Activated effector memory CD4-positive, alpha-beta T cell treated with Interleukin-2 at 50 U/mL for 16 hours (primary cell): ENCODE results near the gene MALRD1.
"Not testable (repeated sequence)": the region's sequence is repeated elsewhere in the genome, so short reads cannot be mapped to it uniquely, and the experiment has no call there.

ENCODE experiments used
- DNase-seq: peaks from one replicate; pipeline ENCODE4 v3.0.0-alpha.2; 2020

The MALRD1 gene

DNA sequence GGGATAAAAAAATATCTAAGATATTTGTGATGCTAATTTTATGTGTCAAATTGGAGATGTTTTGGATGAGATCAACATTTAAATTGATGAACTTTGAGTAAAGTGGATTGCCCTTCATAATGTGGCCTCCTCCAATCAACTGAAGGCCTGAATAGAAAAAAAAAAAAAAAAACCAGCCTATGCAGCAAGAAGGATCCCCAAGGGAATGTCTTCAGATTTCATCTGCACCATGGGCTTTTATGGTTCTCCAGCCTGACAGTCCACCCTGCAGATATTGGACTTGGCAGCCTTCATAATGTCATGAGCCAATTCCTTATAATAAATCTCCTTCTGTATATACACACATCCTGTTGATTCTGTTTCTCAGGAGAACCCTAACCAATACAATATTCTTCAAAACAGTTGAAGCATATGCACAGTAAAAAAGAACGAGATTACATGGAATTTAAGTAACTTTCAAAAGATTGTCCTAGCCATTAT, 450.7 kb downstream of the MALRD1 start:
- DNase-seq, result no peak

DNA sequence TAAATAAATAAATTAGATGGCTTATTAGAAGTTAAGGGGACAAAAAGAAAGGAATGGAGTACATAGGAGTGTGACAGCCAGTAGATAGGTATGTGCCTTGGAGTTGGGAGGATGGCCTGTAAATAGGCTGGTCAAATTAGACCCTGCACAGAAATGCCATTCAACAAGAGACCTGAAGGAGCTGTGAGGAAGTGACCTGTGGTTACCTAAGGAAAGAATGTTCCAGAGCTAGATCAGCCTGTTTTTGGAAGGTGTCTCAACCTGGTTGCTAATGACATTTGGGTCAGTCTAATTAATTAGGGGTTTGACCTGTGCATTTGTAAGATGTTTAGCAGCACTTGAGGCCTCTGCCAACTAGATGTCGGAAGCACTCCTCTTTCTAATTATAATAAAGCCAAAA, 452.4 kb downstream of the MALRD1 start:
- DNase-seq, result no peak

DNA sequence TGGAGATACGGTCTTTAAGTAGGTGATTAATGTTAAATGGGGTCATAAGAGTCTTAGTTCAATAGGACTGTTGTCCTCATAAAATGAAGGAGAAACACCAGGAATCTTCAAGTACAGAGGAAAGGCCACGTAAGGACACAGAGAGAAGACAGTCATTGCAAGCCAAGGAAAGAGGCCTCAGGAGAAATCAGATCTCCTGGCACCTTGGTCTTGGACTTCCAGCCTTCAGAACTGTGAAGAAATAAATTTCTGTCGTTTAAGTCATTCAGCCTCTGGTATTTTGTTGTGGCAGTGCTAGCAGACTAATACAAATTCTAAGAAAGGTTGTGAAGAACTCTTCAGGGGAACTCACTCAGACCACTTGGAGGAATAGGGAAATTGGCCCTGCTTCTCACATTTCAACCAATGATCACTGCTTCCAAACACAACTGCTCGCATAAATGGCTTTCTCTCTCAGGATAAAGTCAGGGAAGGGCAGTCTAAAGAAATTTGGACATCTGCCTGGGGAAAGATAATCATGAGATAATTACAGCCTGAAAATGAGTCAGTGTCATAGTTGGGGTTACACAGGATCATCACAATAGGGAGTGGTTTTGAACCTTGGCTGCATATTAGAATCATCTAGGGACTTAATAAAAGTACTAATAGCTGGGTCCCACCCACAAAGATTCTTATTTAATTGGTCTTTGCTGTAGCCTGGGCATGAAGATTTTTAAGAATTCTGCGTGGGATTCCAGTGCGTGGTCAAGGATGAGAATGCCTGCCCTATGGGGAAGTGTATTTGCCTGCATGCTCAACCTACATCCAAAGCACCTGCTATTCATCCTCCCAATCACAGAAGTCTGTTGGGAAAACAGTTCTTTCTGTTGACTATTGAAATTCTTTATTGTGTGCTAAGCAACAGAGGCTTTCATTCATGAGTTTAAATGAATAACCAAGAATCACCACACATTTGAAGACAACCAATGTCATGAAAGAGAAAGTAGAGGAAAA, 457.0 kb downstream of the MALRD1 start:
- no peak for DNase-seq

DNA sequence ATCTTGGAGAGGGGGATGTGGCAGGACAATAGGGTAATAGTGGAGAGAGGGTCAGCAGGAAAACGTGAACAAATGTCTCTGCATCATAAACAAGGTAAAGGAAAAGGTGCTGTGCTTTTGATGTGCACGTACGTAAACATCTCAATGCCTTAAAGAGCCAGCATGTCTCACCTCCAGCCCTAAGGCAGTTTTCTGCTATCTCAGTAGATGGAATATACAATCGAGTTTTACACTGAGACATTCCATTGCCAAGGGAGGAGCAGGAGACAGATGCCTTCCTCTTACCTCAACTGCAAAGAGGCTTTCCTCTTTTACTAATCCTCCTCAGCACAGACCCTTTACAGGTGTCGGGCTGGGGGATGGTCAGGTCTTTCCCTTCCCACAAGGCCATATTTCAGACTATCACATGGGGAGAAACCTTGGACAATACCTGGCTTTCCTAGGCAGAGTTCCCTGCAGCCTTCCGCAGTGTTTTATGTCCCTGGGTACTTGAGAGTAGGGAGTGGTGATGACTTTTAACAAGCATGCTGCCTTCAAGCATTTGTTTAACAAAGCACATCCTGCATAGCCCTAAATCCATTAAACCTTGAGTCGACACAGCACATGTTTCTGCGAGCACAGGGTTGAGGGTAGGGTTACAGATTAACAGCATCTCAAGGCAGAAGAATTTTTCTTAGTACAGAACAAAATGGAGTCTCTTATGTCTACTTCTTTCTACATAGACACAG, 461.6 kb downstream of the MALRD1 start:
- not testable (repeated sequence) for DNase-seq

DNA sequence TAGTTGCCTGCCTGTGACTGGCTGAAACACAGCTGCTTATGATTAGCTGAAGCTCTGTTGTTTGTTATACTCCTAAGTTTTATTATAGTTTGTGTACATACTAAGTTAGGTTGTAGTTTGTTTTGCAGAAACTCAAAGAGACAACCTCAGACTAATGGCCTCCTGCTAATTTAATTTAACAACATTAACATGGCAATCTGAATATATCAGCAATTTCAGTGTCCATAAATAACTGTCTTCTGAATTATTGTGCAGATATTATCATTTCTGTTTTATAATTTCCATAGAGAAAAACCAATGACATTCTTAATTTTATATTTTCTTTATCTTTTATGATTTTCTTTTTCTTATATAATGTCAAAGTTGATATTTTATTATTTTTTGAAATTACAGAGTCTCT, 469.5 kb downstream of the MALRD1 start:
- no peak for DNase-seq

DNA sequence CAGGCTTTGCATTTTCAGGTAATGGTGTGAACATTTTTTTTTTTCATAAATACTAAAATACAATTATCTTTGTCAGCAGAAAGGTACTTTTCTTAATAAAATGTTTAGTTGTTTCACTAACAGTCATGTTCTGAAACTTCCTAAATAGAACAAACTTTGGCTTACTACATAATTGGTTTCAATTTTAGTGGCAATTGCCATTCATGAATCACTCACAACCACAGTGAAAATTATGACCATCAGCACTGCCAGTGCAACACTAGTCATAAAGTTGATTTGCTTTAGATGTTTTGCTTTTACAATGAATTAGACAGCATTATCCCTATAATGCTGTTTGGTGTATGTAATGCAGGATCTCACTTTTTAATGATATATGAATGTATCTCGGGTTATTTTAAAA, 470.0 kb downstream of the MALRD1 start:
- DNase-seq, result no peak

DNA sequence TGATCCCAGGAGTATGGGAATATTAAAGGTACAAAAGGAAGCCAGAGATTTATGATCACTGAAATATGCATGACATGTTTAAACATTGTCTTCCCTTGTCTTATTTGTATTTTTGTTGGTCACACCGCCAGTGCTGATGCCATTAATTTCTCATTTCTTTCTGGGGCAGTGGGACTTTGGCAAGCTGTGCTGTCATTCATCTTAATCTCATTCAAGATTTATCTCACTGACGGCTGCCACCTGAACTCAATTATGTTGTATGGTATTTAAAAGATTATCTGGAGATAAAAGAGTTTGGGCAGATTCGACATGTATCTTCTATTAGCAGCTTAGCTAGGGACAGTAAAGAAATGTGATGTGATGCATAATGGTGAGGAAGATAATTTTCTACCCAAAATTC, 482.7 kb downstream of the MALRD1 start:
- DNase-seq, result no peak

DNA sequence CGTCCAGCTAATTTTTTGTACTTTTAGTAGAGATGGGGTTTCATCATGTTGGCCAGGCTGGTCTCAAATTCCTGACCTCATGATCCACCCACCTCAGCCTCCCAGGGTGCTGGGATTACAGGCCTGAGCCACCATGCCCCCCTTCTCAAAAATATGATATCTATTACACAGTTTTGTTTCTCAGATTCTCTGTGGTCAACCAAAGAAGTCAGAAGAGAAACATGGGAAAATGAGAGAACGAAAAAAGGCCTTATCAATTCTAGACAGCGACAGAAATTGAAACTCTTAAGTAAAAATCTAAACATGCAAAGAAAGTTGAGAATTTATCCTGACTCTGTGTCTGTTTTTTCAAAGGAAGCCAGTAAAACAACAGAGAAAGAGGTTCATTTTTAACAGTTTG, 483.8 kb downstream of the MALRD1 start:
- DNase-seq, result no peak

DNA sequence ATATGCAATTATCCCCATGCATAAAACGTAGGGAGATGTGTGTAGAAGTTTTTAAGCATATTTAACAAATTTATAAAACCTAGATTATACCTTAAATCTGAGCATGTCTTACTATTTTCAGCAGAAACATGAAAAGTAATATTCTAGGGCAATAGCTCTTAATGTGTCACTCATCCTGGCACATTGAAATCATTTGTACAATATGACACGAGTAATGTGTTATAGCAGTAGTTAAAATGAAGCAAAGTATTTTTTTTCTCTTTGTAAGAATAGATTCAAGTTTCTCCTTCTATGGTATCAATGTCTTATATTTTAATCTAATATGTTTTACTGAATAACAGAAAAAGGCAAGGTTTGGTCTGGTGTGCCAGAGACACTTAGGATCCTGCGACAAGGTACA, 492.7 kb downstream of the MALRD1 start:
- no peak for DNase-seq

DNA sequence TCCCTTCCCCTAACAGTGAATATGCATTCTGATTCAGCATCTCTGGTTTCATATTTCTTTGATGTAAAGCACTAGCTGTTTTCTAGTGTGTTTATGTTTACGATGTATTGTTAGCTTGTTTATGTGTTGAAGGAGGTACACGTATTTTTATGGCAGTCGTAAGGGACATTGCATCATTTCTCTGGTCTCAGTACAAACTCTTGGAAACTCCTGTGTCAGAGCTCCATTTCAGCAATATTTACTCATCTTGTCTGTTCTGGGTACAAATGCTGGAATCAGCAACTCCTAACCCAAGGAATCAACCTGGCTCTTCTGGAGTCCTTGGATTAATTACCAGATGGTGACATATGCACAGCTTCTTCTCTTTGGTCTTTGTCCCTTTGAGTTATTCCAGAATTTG, 497.6 kb downstream of the MALRD1 start:
- DNase-seq, result no peak

DNA sequence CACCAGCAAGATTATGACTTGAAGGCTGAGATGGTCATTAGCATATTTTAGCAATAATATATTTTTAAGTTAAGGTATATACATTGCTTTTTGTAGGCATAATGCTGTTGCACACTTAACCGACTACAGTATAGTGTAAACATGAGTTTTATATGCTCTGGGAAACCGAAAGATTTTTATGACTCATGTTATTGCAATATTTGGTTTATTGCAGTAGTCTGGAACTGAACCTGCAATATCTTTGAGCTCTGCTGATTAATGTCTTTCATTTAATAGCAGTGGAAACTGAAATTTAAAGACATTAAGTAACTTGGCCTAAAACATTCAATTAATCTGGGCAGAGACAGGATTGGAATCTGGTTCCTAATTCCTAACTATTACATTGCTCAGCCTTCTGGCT, 500.9 kb downstream of the MALRD1 start:
- no peak for DNase-seq

DNA sequence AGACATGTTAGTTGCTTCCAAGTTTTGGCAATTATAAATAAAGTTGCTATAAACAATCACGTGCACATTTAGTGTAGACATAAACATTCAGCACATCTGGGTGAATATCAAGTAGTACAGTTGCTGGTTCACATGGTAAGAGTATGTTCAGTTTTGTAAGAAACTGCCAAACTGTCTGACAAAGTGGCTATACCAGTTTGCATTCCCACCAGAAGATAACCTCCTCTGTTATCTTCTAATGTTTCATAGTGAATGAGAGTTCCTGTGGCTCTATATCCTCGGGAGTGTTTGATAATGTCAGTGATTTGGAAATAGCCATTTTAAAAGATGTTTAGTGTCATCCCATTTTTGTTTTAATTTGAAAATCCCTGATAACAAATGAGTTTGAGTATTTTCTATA, 508.1 kb downstream of the MALRD1 start:
- no peak for DNase-seq

DNA sequence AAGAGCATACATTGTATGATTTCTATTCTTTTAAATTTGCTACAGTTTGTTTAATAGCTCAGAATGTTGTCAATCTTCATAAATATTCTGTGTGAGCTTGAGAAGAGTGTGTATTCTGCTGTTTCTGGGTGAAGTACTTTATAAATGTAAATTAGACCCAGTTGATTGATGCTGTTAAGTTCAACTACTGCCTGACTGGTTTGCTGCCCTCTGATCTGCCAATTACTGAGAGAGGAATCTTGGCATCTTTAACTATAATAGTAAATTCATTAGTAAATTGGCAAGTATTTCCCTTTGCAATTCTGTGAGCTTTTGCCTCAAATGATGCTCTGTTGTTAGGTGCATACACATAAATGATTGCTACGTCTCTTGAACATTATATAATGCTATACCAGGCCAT, 512.6 kb downstream of the MALRD1 start:
- no peak for DNase-seq

DNA sequence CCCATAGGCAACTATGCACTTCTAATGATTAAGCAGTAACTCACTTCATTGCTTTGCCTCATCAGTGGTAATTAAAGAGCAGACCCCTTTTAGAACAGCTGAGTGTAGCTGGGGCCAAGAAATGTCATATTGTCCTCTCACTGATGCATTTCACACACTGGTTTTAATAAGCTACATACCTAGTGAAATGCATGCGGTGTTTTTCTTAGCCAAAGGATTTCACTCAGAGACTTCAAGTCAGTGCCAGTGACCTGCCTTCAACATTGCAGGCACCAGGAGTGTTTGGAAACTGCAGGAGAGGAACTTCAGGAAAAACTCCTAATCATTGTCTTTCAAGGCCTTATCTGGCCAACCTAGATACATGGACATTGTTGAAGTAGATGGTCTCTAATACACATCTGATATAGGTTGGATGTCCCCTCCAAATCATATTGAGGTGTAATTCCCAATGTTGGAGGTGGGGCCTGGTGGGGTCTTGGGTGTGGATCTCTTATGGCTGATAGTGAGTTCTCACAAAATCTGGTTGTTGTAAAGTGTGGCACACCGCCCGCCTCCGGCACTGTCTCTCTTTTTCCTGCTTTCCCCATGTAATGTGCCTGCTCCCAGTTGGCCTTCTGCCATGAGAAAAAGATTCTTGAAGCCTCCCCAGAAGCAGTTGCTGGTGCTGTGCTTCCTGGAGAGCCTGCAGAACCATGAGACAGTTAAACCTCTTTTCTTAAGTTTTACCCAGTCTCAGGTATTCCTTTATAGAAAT, 515.0 kb downstream of the MALRD1 start:
- DNase-seq, result no peak

DNA sequence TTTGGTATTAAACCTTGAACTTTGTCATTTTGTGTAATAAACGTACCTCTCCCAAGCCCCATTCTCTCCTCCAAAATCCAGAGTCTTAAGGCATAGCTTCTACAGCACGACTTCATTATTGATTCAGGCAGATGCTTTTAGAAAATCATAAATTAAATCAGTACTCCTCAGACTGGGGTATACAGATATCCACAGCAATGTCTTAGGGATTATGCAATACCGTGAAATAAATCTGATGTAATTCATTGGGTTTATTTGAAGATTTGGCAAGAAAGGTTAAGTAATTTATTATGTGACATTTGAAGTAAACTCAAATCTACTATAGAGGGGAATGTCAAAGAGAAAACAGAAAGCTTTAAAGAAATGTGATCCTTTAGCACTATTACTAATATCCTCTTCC, 521.5 kb downstream of the MALRD1 start:
- no peak for DNase-seq

DNA sequence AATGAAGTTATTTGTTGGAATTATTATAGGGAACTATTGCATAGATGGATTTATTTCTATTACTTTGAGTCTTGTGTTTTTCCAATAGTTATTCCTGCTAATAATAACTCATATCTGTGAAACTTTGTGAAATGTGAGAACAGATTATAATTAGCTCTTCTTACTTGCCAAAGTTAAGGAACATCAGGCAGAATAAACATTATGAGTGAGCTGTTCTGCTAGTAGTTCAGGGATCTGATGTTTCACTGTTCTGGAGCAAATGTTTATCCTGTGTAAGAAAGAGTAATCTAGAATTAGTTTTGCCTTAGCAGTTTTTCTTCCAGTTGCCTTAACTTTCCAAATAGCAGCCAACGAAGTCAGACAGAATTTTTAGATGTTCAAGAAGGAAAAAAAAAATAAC, 522.4 kb downstream of the MALRD1 start:
- DNase-seq, result no peak

DNA sequence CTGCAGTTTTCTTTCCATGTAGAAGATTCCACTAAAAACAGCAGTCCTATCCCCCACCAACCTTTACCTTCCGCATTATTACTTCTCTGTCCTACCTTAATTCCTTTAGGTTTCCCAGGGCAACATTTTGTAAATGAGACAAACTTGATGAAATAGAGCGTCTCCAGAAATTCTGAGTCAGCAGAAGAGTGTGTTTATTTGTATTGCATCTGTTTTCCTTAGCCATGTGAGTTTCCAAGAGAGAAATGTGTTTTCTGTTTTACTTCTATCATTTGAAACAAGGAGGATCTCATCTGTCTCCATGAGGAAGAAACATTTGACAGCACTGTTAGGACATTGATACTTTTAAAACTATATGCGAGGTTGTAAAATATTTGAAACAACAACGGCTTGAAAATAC, 523.5 kb downstream of the MALRD1 start:
- no peak for DNase-seq

DNA sequence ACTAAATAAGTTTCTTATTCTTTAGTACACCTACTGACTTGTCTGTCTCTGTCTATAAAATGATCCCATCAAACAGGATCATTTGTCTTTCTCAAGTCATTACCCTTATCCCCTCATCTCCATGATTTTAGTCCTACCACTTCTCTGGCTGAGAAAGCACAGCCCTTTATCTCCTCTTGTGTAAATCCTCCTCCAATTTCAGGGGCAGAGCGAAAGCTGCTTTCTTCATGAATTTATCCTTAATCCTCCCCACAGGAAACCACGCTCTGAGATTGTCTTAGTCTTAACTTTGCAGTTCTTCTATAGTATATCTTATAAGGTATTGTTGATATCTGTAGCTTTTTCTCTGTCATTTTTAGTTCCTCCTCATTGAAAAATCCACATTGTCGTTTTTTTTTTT, 528.0 kb downstream of the MALRD1 start:
- no peak for DNase-seq

DNA sequence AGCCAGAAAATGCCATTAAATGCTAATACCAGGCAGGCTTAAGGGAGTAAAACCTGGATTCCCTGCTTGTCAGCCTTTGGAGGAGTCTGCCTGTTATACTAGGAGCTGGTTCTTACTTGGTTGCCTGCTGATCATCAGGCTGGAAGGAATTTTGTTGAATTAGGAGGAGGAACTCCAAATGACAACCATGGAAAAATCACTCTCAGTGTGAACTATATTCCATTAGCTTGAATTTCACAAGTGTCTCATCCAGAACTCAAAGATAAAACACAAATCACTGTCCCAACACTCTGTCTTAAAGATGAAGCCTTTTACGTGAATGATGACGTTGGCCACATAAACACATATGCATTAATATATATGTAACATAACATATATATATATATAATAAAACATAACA, 528.8 kb downstream of the MALRD1 start:
- no peak for DNase-seq

DNA sequence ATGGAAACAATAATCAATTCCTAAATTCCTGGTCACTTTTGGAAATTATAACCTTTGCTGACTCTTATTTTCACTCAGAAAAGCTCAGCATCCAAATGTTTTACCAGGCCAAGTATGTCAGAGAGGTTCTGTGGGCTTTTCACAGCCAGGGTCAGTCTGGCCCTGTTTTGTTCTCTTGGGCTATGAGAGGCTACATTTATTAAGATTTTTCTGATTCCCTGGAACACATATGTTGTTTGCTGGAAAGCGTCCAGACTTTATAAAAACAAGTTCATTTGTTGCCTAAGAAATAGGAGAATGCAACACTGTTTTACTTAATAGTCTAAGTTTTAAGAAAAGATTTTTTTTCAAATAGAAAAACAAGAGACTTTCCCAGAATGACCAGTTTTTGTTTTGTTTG, 529.2 kb downstream of the MALRD1 start:
- no peak for DNase-seq

DNA sequence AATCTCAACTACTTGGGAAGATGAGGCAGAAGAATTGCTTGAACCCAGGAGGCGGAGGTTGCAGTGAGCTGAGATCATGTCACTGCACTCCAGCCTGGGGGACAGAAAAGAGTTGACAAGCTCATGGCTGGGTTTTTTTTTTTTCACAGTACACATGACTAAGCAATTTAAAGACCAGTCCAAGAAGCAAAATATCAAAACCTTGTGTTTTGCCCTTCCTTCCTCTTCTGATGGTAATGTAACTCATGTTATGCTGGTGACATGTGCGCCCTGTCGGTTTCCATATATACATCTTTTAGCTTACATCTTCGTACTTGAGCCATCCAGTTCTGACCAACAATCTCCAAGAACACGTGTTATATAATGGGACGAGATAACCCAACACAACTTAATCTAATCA, 530.0 kb downstream of the MALRD1 start:
- no peak for DNase-seq

DNA sequence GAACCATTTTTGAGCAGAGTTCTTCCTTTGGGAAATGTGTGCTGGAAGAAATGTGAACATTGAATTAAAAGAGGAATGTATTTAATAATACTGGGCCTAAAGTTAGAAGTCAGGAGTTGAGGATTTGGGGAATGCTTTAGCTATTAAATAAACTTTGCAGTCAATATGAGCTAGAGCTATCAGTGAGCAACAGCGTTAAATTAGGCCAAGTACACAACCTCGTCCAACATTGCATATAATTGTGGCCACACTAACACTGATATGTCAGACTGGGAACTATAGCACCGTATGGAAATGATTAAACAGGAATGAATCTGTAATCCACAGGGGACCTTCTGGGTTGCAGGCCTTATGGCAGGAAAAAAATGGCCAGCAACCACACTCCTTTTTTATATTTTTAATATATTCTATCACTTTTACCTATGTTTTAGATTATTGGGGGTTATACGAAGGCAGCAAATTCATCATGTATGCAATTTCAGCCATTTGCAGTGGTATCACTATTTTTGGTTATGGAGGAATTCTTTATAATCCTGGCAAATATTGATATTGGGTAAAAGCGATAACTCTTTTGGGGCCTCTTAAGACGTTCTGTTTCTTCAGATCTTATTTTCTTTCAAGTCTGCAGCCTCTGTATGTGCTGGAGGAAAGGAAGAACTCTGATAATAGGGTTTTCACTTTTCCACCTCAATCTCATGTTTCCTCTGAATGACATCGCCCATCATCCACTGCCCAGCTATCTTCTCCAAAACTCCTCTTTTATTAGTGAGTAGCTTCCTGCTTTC, 531.4 kb downstream of the MALRD1 start:
- DNase-seq, result no peak

DNA sequence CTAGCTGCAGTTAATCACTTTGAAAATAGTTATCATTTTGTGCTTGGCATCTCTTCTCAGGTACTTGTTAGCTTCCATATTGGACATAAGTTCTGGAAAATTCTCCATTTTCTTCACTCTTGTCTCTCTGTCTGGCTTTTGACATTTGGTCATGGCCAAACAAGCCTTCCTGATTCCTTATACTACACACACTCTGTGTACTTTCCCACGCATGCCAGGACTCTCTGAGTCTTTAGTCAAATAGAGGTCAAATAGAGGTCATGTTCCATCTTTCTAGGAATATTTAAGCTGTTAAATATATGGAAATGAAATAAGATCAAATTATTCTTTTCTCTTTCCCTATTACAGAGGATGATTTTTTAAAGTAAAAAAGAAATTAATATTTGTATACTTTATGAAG, 532.1 kb downstream of the MALRD1 start:
- DNase-seq, result no peak
